ENCODE results near the gene LRRC43. TPM values are rescaled to one million over a fixed set of nuclear protein-coding genes. Genes with fewer than 3 reads are reported as not detected.
"Not testable (repeated sequence)": the region's sequence is repeated elsewhere in the genome, so short reads cannot be mapped to it uniquely, and the experiment has no call there.

The LRRC43 gene
- total RNA-seq, 1 experiment from 2014 or later, result 0.66 TPM

DNA sequence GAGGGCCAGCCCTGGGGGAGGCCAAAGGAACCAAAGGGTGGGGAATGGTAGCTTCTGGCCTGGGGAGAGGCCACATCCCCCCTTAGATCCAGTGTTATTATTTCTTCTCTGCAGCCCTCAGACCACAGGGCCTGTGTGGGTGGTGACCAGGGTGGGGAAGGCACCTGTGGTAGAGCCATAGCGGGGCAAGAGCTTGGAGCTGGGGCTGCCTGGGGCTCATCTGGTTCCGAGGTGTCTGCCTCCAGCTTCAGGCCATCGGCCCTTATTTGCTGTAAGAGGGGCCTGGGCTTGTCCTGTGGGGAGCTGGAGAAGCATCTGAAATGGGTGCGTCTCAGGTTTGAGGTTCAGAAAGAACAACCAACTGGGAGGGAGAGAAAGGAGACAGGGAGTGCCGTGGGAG lies 18.5 kb downstream of the LRRC43 start:
- TF ChIP-seq EZH2 (IDR thresholded peaks at IDR 0.05; ENCODE audit: low read length, unreplicated experiment) (no peak), EZH2phosphoT487 (IDR thresholded peaks at IDR 0.05; ENCODE audit: borderline replicate concordance, low read length) (no peak)
- TF ChIP-seq, protein P1, sequence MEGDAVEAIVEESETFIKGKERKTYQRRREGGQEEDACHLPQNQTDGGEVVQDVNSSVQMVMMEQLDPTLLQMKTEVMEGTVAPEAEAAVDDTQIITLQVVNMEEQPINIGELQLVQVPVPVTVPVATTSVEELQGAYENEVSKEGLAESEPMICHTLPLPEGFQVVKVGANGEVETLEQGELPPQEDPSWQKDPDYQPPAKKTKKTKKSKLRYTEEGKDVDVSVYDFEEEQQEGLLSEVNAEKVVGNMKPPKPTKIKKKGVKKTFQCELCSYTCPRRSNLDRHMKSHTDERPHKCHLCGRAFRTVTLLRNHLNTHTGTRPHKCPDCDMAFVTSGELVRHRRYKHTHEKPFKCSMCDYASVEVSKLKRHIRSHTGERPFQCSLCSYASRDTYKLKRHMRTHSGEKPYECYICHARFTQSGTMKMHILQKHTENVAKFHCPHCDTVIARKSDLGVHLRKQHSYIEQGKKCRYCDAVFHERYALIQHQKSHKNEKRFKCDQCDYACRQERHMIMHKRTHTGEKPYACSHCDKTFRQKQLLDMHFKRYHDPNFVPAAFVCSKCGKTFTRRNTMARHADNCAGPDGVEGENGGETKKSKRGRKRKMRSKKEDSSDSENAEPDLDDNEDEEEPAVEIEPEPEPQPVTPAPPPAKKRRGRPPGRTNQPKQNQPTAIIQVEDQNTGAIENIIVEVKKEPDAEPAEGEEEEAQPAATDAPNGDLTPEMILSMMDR (conservative IDR thresholded peaks at IDR 0.05; ENCODE audit: low read depth, low read length), result no peak
- Histone ChIP-seq H3K36me3 (ENCODE audit: low read depth, low read length) (no peaks in the 10 kb centered on the region), H3K9me2 (replicated peaks; ENCODE audit: low read length) (no peaks in the 10 kb centered on the region), H2AFZ (ENCODE audit: low read length) (no peak overlapping the region), H3K79me2 (ENCODE audit: low read length) (no peaks in the 10 kb centered on the region), H3F3A (ENCODE audit: low read length, unreplicated experiment) (no peaks in the 10 kb centered on the region), H4K20me1 (ENCODE audit: low read length) (peaks cover 5% of the 10 kb centered on the region; the same call in 1 of the 2 replicates), H3K4me2 (ENCODE audit: low read length) (no peak overlapping the region), H3K9me3 (ENCODE audit: low read length) (no peaks in the 10 kb centered on the region), H3K4me3 (ENCODE audit: low read length) (no peak overlapping the region), H3K4me1 (ENCODE audit: insufficient read depth, low read length) (peaks cover 6% of the 10 kb centered on the region; the same call in 1 of the 2 replicates), H3K9ac (ENCODE audit: low read length) (no peak overlapping the region), H3K27ac (ENCODE audit: low read length) (no peak overlapping the region), H3K27me3 (ENCODE audit: low read length) (no peaks in the 10 kb centered on the region)
- intact Hi-C loops (cut with micrococcal nuclease), result no loop called here
- no TSS peak for BruUV-seq (replicated peaks)
- no peak for ATAC-seq
- ChIA-PET CTCF (no interaction called here), POLR2A (ENCODE audit: unreplicated experiment) (no interaction called here)
- no peak for DNase-seq

DNA sequence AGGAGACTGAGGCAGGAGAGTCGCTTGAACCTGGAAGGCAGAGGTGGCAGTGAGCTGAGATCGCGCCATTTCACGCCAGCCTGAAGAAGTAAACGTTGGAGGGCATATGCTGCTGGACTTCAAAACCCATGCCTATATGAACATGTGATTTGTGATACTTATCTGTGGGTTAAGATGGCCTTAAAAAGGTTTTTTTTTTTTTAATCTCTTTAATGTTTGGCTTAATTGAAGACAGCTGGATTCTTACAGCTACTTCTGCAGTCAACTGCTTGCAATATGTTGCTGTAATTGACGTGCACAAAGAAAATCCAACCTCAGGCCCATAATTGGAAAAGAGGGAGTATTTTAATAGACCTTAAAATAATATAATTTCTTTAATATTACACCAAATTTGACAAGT lies 19.1 kb downstream of the LRRC43 start:
- no peak for ATAC-seq
- BruUV-seq (replicated peaks), result no TSS peak
- H3K4me3 ChIP-seq (ENCODE audit: low read length), result no peak overlapping the region
- H3K36me3 ChIP-seq (ENCODE audit: low read depth, low read length), result peaks cover 4% of the 10 kb centered on the region; the same call in 1 of the 2 replicates
- no peaks in the 10 kb centered on the region for H3F3A ChIP-seq (ENCODE audit: low read length, unreplicated experiment)
- no peak overlapping the region for H3K4me2 ChIP-seq (ENCODE audit: low read length)
- H3K9ac ChIP-seq (ENCODE audit: low read length), result no peak overlapping the region
- ChIA-PET CTCF (no interaction called here), POLR2A (ENCODE audit: unreplicated experiment) (no interaction called here)
- intact Hi-C loops (cut with micrococcal nuclease), result no loop called here
- no peaks in the 10 kb centered on the region for H3K9me2 ChIP-seq (replicated peaks; ENCODE audit: low read length)
- no peaks in the 10 kb centered on the region for H3K79me2 ChIP-seq (ENCODE audit: low read length)
- no peaks in the 10 kb centered on the region for H3K9me3 ChIP-seq (ENCODE audit: low read length)
- no peaks in the 10 kb centered on the region for H3K27me3 ChIP-seq (ENCODE audit: low read length)
- TF ChIP-seq EZH2 (IDR thresholded peaks at IDR 0.05; ENCODE audit: low read length, unreplicated experiment) (no peak), EZH2phosphoT487 (IDR thresholded peaks at IDR 0.05; ENCODE audit: borderline replicate concordance, low read length) (no peak)
- TF ChIP-seq, protein P1 (conservative IDR thresholded peaks at IDR 0.05; ENCODE audit: low read depth, low read length), result no peak
- H4K20me1 ChIP-seq (ENCODE audit: low read length), result peaks cover 7% of the 10 kb centered on the region; the same call in 1 of the 2 replicates
- no peak overlapping the region for H2AFZ ChIP-seq (ENCODE audit: low read length)
- no peak for DNase-seq
- peaks cover 6% of the 10 kb centered on the region; the same call in 1 of the 2 replicates for H3K4me1 ChIP-seq (ENCODE audit: insufficient read depth, low read length)
- no peak overlapping the region for H3K27ac ChIP-seq (ENCODE audit: low read length)

DNA sequence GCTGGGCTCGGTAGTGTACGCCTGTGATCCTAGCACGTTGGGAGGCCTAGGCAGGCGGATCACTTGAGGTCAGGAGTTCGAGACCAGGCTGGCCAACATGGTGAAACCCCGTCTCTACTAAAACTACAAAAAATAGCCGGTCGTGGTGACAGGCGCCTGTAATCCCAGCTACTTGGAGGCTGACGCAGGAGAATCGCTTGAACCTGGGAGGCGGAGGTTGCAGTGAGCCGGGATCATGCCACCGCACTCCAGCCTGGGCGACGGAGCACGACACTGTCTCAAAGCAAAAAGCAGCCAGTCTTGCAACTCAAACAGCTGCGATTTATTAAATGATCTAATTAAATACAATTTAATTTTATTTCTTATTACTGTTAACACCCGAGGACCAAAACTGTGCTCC lies 19.9 kb downstream of the LRRC43 start:
- H3K9me2 ChIP-seq (replicated peaks; ENCODE audit: low read length); H3K27ac ChIP-seq (ENCODE audit: low read length); H3K9me3 ChIP-seq (ENCODE audit: low read length); H3K27me3 ChIP-seq (ENCODE audit: low read length); H3F3A ChIP-seq (ENCODE audit: low read length, unreplicated experiment); DNase-seq; H3K4me1 ChIP-seq (ENCODE audit: insufficient read depth, low read length); BruUV-seq (replicated peaks); H3K79me2 ChIP-seq (ENCODE audit: low read length); POLR2A ChIA-PET (ENCODE audit: unreplicated experiment); CTCF ChIA-PET; ATAC-seq; intact Hi-C loops (cut with micrococcal nuclease): not testable (repeated sequence)
- peaks cover 12% of the 10 kb centered on the region for H3K36me3 ChIP-seq (ENCODE audit: low read depth, low read length)
- peaks cover 12% of the 10 kb centered on the region; the same call in 1 of the 2 replicates for H4K20me1 ChIP-seq (ENCODE audit: low read length)
- peak overlapping the region; percentile 100 for H3K4me2 ChIP-seq (ENCODE audit: low read length)
- H2AFZ ChIP-seq (ENCODE audit: low read length), result peak overlapping the region; percentile 97
- peak overlapping the region; percentile 65 for H3K4me3 ChIP-seq (ENCODE audit: low read length)
- H3K9ac ChIP-seq (ENCODE audit: low read length), result peak overlapping the region; percentile 47; the same call in 1 of the 2 replicates
